Activated CD4-positive, alpha-beta T cell treated with anti-CD3 and anti-CD28 coated beads for 48 hours (primary cell): ENCODE results near the gene SLC25A10.
A peak's percentile ranks its signal among the peaks of the same experiment; 100 is the strongest.

Experiments
- DNase-seq: peaks from one replicate; pipeline ENCODE4 v3.0.0-alpha.2; 2020

Gene SLC25A10

GRCh38 chr17:81711814-81712467 lies at the start of gene SLC25A10:
TSS of gene SLC25A10 (plus strand) at chr17:81712284. CDS start at chr17:81712427, 143 bp downstream.
- peak; percentile 89 for DNase-seq

- peak; percentile 27 for DNase-seq
Observed at GRCh38 chr17:81664051-81664470, 48.0 kb upstream of the SLC25A10 start.

- DNase-seq: peak; percentile 80
Observed at GRCh38 chr17:81665205-81666091, 46.6 kb upstream of the SLC25A10 start.

GRCh38 chr17:81666092-81666341 lies 46.1 kb upstream of the SLC25A10 start:
- peak; percentile 47 for DNase-seq

GRCh38 chr17:81666342-81667191 lies 45.5 kb upstream of the SLC25A10 start, which contains the start of the genes CCDC137 and OXLD1:
TSS of gene CCDC137 (plus strand) at chr17:81666737. CDS start at chr17:81666767, 30 bp downstream.
TSS of gene OXLD1 (minus strand) at chr17:81666605. CDS start at chr17:81666577, 28 bp downstream.
- DNase-seq: peak; percentile 97

- DNase-seq: peak; percentile 32
Observed at GRCh38 chr17:81667754-81668153, 44.3 kb upstream of the SLC25A10 start.

- DNase-seq: no peak
Observed at GRCh38 chr17:81672504-81672903, 39.6 kb upstream of the SLC25A10 start.

- DNase-seq: no peak
Observed at GRCh38 chr17:81672954-81673353, 39.1 kb upstream of the SLC25A10 start.

- DNase-seq: no peak
Observed at GRCh38 chr17:81673561-81674258, 38.4 kb upstream of the SLC25A10 start.

GRCh38 chr17:81675515-81676221 lies 36.4 kb upstream of the SLC25A10 start:
- peak; percentile 45 for DNase-seq

GRCh38 chr17:81676906-81677305 lies 35.2 kb upstream of the SLC25A10 start:
- DNase-seq: no peak

GRCh38 chr17:81680150-81680549 lies 31.9 kb upstream of the SLC25A10 start:
- no peak for DNase-seq

GRCh38 chr17:81681672-81682071 lies 30.4 kb upstream of the SLC25A10 start:
- DNase-seq: no peak

- DNase-seq: no peak
Observed at GRCh38 chr17:81682565-81683207, 29.4 kb upstream of the SLC25A10 start.

GRCh38 chr17:81683208-81683583 lies 28.9 kb upstream of the SLC25A10 start:
- peak; percentile 27 for DNase-seq

GRCh38 chr17:81683584-81684441 lies 28.3 kb upstream of the SLC25A10 start, which contains the start of the genes ARL16 and HGS:
TSS of gene ARL16 (minus strand) at chr17:81683797. CDS start at chr17:81683753, 44 bp downstream.
TSS of gene HGS (plus strand) at chr17:81684011. CDS start at chr17:81684067, 56 bp downstream.
- DNase-seq: peak; percentile 98

- peak; percentile 46 for DNase-seq
Observed at GRCh38 chr17:81684442-81684911, 27.6 kb upstream of the SLC25A10 start.

GRCh38 chr17:81685108-81685507 lies 27.0 kb upstream of the SLC25A10 start:
- DNase-seq: peak; percentile 81

- DNase-seq: no peak
Observed at GRCh38 chr17:81686614-81687013, 25.5 kb upstream of the SLC25A10 start.
